GM19025 (cell line): ENCODE measurements around the gene PRRG4.
"Not testable (repeated sequence)": the region's sequence is repeated elsewhere in the genome, so short reads cannot be mapped to it uniquely, and the experiment has no call there.

Source experiments
- ATAC-seq: cut with Tn5 transposase; IDR thresholded peaks from one replicate; pipeline ENCODE4 v1.9.1; 2021; ENCODE audit warnings: mild to moderate bottlenecking, low read depth, moderate library complexity; ENCODE audit not compliant: unreplicated experiment

The PRRG4 gene

DNA sequence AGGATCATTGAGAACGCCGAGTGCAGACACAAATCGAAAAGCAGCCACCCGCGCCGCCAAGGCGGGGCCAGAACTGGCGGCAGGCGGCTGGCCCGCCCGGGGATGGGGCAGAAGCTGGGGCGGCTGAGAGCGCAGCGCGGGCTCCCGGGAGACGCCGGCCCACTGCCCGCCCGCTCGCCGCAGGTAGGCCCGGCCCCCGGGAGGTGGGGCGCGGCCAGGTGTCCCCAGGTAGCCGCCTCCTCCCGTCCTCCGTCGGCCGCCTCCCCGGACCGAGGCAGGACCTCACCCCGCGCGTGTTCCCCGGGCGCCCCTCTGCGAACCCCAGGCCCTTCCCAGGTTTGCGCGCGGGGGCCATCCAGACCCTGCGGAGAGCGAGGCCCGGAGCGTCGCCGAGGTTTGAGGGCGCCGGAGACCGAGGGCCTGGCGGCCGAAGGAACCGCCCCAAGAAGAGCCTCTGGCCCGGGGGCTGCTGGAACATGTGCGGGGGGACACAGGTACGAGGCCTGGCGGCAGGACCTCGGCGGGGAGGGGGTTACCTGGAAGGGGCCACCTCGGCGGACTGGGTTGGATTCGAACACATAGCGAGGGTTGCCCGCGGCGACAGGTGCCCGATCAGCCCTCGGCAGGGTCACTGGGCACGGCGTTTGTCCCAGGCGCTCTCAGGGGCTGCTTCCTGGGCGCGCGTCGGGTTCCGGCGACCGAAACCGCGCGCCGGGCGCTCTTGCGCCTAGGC, at the start of gene PRRG4:
PRRG4 (plus strand) TSS at position 248 of the 733 bp plus-strand sequence. CDS start 603 bp downstream, outside the sequence.
- ATAC-seq = peak; percentile 81

- ATAC-seq = not testable (repeated sequence)
Measured at GRCh38 chr11:32780839-32781238, 48.9 kb upstream of the PRRG4 start.

GRCh38 chr11:32781721-32782120, 48.0 kb upstream of the PRRG4 start:
- no peak for ATAC-seq

DNA sequence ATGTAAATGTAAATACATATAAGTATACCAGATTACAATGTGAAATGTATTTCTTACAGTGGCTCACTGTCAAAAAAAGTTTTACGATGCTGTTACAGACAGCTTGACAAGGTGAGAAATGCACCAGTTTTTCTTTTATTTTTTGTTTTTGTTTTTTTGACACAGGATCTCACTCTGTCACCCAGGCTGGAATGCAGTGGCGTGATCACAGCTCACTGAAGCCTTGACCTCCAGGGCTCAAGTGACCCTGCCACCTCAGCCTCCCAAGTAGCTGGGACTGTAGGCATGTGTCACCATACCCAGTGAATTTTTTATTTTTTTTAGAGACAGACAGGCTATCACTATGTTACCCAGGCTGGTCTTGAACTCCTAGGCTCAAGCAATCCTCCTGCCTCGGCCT, 44.5 kb upstream of the PRRG4 start:
- ATAC-seq = no peak

DNA sequence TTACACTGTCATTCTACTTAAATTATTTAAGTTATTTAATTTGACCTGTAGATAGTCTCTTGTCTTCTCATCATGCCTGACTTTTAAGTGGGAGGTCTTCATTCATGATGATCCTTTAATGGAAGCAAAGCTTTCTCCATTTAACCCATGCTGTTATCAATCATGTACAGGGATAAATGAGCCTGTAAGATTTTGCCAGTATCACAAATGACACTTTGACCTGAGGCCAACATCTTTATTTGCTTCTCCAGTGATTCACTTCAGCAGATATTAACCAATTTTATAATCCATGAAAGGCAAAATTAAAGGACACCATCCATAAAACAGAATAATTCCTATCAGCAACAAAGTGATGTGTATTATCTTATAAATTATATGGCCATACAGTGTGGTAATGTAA, 42.9 kb upstream of the PRRG4 start:
- ATAC-seq = no peak

DNA sequence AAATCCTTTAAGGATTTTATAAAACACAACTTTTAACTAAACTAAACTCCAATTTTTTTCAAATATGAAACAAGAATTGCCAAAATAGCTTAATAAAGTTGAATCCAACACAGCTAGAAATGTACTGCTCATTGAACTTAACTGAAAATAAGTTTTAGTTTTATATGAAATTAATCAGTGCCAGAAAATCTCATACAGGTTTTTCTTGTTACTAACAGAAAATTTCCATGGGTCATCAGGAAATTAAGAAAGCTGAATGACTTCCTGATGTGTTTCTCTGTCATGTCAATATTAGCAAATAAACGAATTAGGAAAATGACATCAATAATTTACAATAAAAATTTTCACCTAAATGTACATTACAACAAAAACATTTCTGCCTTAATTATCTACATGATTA, 38.8 kb upstream of the PRRG4 start:
- ATAC-seq = no peak

- no peak for ATAC-seq
Measured at GRCh38 chr11:32792111-32792947, 37.4 kb upstream of the PRRG4 start.

DNA sequence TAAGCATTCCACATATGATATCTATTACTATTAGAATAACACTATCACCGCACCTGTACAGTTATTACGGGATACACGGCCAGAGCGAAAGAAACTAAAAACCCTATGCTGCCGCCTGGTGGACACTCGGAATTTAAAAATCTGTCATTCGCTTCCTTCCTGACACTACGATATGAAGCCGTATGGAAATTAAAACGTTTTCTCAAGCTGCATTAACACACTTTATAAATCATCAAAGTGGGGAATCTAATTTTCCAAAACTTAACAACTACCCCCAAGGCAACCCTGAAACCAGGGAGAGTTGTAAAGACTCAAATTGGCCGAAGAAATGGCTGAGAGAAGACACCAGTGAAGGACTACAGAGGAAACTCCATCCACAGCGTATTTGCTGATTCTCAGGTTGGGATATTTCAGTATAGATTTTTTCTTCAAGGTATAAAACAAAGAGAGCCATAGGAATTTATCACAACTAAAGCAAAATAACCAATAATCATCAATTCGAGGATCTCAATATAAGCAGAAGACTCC, 36.7 kb upstream of the PRRG4 start:
- peak; percentile 85 for ATAC-seq

DNA sequence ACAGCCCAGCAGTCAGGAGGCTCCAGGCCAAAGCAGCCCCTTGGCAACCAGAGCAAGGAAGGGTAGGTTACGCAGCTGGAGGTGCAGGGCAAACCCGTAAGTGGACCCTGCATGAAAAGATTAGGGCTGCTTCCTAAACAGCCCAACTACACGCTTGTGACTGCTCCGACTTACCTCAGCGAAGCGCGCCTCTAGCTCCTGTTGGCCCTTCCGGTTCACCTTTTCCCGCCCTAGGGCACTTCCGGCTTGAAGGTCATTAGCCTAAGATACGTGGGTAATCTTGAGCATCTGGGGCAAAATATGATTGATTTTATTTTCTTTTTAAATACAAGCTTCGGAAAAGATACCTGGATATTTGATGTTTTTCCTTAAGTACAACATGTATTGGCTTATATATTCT, 35.3 kb upstream of the PRRG4 start, which contains the start of gene CCDC73:
CCDC73 (minus strand) TSS at position 224 of the 400 bp plus-strand sequence. CDS start 34,419 bp downstream, outside the sequence.
- no peak for ATAC-seq

- no peak for ATAC-seq
Measured at GRCh38 chr11:32796425-32796824, 33.3 kb upstream of the PRRG4 start.

DNA sequence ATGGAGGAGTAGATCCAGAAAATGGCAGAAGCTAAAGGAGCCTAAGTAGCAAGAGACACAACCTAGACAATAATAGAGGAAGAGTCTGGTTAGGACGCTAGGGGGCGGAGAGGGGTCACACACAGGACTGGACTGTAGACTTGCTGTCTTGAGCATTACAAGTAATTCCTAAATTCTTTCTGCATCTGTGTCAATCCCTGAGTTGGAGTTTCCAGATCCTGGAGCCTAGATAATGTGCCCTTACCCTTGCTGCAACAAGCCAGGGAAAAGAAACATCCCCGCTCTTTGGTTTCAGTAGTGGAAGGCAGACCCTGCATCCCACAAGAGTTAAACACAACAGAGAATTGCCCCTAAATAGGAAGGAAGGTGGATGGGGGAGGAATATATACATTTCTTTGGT, 20.4 kb upstream of the PRRG4 start:
- ATAC-seq = peak; percentile 93

DNA sequence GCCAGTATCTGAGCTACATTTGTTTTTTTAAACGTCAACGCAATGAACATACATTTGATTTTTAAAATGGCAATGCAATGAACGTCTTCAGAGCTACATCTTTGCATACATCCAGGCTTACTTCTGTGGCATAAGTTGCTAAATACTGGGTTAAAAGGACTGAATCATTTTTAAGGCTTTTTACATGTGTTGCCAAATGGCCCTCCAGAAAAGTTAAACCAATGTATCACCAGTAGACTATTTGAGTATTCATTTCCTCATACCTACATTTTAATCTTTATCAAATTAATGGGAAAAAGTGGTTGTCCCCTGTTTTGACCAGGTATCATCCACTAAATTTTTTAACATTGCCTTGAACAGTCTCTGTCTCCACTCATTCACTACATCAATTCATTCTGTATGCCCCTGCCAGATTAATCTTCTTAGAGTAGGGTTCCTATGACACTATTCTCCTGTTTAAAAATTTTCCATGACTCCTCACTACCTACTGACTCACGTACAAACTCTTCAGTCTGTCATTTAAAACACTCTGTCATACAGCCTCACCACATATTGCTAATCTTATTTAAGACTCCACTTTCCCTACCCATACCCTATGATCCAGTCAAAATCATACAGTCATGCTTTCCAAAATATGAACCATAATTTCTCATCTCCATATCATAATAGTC, 12.4 kb upstream of the PRRG4 start:
- ATAC-seq = no peak

DNA sequence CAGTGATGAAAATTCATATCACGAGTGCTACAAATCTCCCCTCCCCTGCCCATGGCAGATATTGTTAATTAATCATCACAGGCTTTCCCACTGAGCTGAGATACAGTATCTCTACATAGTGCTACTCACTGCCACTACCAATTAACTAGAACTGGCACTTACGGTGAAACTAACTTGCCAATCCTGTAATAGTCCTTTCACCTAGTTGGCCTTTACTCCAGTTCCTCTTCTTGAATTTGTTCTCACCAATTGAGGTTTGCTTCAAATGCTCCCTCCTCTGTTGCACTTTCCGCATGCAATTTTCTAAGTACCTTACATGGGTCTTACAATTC, 11.9 kb upstream of the PRRG4 start:
- no peak for ATAC-seq

DNA sequence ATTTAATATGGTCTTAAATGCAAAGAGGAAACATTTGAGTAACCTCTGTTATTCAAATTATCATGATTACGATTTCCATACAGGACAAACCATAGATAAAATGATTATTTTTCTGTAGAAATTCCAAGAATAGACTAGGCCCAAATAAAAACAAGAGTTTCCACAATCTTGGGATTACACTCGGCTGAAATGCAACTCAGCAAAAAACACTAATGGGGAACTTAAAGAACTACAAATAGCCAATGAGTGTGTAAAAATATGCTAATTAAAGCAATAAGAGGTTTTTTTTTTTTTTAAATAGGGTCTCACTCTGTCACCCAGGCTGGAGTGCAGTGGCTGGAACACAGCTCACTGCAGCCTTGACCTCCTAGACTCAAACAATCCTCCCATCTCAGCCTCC, 10.5 kb upstream of the PRRG4 start:
- ATAC-seq = no peak

DNA sequence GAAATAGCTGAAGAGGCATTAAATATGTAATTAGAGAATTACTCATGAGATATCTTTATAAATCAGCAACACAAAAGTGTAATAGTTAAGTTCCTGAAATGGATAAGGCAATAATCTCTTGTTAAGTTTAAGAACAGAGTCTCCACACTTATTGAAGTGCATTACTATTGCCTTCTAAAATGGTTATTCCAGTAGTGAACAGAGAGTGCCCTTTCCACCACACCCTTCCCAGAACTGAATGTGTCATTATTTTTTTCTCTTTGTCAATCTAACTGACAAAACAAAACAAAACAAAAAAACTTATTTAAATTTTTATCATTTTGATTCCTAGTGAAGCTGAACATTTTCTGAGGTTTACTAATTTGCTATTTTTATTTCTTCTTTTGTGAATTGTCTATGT, 9.2 kb upstream of the PRRG4 start:
- no peak for ATAC-seq

DNA sequence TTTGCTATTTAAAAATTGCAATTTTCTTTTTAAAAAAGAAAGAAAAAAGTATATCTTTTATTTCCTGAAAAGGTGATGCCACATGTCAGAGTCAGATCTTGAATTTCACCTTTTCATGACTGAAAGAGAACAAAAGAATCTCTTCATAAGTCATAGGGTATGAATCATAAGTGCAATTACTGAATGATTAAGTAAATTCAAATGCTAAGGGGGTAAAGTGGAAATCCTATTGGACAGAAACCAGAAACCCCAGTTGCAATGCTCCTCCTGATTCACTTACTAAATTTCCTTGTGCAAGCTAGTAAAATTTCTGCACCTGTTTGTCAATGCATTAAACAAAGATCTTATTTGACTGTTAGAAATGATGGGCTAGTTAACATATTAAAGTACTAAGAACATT, 8.2 kb upstream of the PRRG4 start:
- no peak for ATAC-seq

- peak; percentile 61 for ATAC-seq
Measured at GRCh38 chr11:32821917-32822560, 7.7 kb upstream of the PRRG4 start.

GRCh38 chr11:32823617-32824016, 6.1 kb upstream of the PRRG4 start:
- not testable (repeated sequence) for ATAC-seq

DNA sequence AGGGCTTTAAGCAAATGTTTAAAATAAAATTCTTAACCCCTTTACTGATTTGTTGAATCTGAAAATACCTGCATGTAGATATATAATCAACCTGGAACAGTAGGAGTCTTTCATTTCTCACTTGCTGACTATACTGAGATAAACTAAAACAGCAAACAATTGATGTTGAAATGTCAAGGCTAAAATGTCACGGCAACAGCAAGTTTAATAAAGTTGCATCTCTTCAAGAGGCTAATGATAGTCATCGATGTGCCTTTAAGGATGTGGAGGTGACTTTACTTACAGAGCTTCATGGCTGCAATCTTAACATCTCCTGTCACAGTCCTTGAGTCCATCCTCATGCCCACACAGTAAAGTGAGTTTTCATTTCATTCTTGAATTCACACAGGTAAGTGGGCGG, 3.6 kb upstream of the PRRG4 start:
- no peak for ATAC-seq

- no peak for ATAC-seq
Measured at GRCh38 chr11:32827276-32827675, 2.5 kb upstream of the PRRG4 start.
